ENCODE data around the gene MCMBP.
"Not testable (repeated sequence)": the region's sequence is repeated elsewhere in the genome, so short reads cannot be mapped to it uniquely, and the experiment has no call there.

Gene MCMBP

DNA sequence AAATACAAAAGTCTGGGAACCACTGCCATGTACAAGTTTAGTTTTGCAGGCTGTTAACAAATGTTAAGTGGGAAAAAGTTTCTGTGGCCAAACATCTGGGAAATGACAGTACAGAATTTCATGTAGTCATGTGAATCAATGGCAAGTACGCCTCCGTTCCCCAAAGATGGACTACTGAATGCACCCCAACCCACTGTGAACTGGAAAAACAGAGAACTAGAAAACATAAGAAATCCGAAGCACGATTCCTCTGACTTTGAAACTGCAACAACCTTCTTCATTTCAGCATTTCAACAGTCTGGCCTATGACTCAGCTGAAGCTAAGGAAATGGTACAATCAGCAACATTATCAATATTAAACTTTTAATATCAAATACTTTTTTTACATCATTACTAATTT lies 41.8 kb downstream of the MCMBP start:
- DNase-seq (ENCODE audit: low spot score), result no peak

GRCh38 chr10:119829429-119829828 lies 43.2 kb downstream of the MCMBP start:
- DNase-seq (ENCODE audit: low spot score), result no peak

DNA sequence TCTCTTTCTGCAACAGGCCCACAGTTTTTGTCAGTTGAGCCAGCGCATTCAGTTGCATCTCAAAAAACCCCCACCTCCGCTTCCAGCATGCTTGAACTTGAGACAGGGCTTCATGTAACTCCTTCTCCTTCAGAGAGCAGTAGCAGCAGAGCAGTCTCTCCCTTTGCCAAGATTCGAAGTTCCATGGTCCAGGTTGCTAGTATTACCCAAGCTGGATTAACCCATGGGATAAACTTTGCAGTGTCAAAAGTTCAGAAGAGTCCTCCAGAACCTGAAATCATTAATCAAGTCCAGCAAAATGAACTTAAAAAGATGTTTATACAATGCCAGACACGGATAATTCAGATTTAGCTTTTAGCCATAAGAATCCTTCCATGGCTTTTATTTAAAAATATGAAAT lies 45.2 kb downstream of the MCMBP start:
- DNase-seq (ENCODE audit: low spot score), result no peak

- no peak for DNase-seq (ENCODE audit: low spot score)
Observed at GRCh38 chr10:119826771-119827170, 45.9 kb downstream of the MCMBP start.

- no peak for DNase-seq (ENCODE audit: low spot score)
Observed at GRCh38 chr10:119824299-119824698, 48.3 kb downstream of the MCMBP start.

DNA sequence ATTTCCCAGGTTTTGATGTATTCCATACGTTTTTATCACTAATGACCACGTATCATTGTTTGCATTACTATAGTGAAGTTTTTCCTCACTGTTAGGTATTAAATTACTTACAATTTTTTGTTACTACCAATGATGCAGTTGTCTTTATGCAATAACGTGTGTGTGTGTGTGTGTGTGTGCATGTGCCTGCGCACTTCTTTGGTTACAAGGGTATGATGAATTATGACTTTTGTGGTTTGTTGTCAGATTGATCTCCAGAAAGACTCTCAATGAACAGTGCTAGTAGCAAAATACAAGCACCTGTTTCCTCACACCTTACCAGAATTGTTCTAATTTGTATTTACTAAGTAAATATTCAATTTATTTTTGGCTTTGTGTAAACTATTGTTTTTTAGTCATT lies 51.5 kb downstream of the MCMBP start:
- no peak for DNase-seq (ENCODE audit: low spot score)

GRCh38 chr10:119818889-119819270 lies 53.8 kb downstream of the MCMBP start:
- DNase-seq (ENCODE audit: low spot score), result no peak

- no peak for DNase-seq (ENCODE audit: low spot score)
Observed at GRCh38 chr10:119817991-119818888, 54.4 kb downstream of the MCMBP start.

DNA sequence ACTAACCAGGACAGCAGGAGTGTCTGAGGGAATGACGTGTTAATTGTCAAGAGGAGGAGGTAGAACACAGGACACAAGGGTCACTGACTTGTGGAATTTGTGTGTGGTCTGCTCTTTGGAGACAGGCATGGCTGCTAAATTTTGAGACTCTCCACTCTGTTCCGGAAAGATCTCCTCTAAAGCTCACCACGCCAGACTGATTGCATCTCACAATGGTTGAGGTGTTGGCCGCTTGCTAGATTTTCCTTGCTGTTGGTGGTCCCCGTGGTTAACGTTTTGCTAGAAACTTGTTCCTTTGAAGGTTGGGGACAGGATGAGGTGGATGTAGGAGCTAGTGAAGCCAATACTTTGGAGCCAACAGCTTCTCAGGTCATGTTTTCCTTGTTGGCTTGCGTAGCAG lies 57.0 kb downstream of the MCMBP start:
- no peak for DNase-seq (ENCODE audit: low spot score)

GRCh38 chr10:119812684-119813083 lies 60.0 kb downstream of the MCMBP start:
- DNase-seq (ENCODE audit: low spot score), result no peak

DNA sequence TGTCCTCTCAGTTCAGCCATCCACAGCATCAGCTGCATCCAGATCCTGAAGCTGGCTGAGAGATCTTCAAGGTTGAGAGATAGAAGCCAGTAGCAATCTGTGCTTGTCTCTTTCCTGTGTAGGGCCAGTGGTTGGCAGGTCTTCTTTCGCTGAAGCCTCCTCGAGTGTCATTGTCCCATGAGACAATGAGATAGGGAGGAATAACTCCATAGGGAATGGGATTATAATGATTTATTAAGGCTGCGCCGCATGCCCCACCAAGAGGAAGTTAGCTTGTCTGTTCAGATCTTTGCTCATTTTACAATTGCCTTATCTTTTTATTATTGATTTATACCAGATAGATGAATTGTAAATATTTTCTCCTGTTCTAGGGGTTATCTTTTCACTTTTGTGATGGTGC lies 61.5 kb downstream of the MCMBP start:
- no peak for DNase-seq (ENCODE audit: low spot score)

- peak; percentile 38 for DNase-seq (ENCODE audit: low spot score)
Observed at GRCh38 chr10:119807960-119808697, 64.5 kb downstream of the MCMBP start.

- no peak for DNase-seq (ENCODE audit: low spot score)
Observed at GRCh38 chr10:119806334-119807130, 66.1 kb downstream of the MCMBP start.

DNA sequence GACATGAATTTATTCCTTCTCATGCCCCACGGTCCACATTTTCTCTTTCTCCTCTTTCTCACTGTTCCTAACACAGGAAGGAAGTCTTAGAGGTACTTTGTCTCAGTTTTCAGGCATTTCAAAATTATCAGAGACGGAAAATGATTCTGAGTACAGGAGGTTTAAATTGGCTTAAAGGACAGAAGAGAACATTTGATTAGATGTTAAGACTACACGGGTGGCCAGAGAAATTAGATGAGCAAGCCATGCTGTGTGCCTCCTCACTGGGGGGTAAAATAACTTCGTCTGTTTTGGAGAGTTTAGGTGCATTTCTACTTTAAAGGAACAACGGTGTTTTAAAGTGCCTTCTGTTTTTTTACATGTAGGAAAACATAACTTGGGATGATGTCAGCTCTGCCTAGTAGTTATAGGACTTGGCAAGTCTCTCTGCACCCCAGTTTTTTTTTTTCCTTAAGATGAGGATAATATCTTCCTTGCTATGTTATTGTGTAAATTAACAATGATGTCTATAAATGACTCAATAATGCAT lies 66.9 kb downstream of the MCMBP start:
- no peak for DNase-seq (ENCODE audit: low spot score)

DNA sequence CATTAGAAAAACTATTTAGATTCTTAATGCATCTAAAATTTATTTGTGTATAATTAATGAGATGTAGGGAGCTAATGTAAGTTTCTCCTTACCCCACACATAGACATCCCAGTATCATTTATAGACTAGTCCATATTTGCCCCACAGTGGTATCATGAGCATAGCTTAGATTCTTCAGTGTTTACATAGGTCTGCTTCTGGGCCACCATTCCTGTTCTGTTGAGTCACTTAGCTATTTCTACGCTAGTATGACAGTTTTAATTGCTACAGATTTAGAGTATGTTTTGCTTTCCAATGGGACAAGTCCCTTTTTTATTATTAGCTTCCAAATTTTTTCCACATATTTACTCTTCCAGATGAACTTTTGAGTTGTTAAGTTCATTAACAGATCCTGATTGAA lies 69.4 kb downstream of the MCMBP start:
- peak; percentile 76 for DNase-seq (ENCODE audit: low spot score)

- DNase-seq (ENCODE audit: low spot score), result no peak
Observed at GRCh38 chr10:119801998-119802538, 70.6 kb downstream of the MCMBP start.

GRCh38 chr10:119801176-119801575 lies 71.5 kb downstream of the MCMBP start:
- DNase-seq (ENCODE audit: low spot score), result no peak

- DNase-seq (ENCODE audit: low spot score), result no peak
Observed at GRCh38 chr10:119796039-119796438, 76.6 kb downstream of the MCMBP start.

DNA sequence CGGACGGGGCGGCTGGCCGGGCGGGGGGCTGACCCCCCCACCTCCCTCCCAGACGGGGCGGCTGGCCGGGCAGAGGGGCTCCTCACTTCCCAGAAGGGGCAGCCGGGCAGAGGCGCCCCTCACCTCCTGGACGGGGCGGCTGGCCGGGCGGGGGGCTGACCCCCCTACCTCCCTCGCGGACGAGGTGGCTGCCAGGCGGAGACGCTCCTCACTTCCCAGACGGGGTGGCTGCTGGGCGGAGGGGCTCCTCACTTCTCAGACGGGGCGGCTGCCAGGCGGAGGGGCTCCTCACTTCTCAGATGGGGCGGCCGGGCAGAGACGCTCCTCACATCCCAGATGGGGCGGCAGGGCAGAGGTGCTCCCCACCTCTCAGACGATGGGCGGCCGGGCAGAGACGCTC lies 77.5 kb downstream of the MCMBP start:
- DNase-seq (ENCODE audit: low spot score), result not testable (repeated sequence)

DNA sequence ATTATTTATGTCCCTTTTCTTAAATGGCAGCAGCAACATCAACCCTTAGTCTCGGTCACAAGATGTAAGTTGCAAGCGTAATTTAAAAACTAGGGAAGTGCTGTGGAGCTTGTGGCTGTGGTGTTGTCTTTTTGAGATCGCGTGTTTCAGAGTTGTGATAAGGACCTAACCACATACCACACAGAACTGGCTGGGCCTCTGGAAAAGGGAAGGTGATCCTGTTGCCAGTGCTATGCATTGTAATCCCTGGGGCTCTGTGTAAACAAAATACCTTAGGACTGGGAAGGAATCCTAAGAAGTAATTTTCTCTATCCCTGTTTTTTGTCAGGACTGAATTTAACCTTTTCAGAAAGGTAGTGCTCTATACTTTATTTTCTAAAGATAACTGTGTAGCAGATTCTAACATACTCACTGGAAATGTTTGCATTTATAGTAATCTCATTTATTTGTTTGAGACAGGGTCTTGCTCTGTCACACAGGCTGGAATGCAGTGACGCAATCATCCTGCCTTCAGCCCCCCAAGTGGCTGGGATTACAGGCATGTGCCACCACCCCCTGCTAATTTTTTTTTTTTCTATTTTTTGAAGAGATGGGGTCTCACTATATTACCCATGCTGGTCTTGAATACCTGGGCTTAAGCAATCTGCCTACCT lies 86.4 kb downstream of the MCMBP start:
- DNase-seq (ENCODE audit: low spot score), result peak; percentile 34

- no peak for DNase-seq (ENCODE audit: low spot score)
Observed at GRCh38 chr10:119784340-119785067, 88.1 kb downstream of the MCMBP start.

Data from hepatic stellate cell (primary cell).